ENCODE results near the gene YJEFN3. TPM values are rescaled to one million over a fixed set of nuclear protein-coding genes. Genes with fewer than 3 reads are reported as not detected.

The YJEFN3 gene
- total RNA-seq, 1 experiment from 2014 or later = 16.6 TPM

DNA sequence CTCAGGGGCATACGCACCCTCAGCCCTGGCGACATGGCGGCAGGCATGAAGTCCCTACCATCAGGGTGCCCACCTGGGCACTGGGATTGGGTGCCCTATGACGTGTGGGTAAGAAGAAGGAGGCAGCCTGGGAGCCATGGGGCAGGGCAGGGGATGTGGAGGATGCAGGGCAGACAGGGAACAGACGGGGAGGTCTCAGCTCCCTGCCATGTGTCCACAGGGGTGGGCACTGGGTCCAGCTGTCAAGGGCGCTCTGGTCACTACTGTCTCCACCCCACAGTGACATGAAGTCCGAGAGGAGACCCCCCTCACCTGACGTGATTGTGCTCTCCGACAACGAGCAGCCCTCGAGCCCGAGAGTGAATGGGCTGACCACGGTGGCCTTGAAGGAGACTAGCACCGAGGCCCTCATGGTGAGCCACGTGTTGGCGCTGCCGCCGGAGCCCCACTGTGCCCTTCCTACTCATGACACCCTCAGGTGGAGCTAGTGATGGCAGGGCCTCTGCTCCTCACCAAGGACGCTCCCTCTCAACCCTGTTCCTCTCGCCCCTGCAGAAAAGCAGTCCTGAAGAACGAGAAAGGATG lies 36.6 kb upstream of the YJEFN3 start:
- Histone ChIP-seq H3K23ac (ENCODE audit: insufficient read length, low read depth, low read length) (no peak overlapping the region), H3K56ac (ENCODE audit: insufficient read length, low read depth, low read length) (no peak overlapping the region), H2BK20ac (ENCODE audit: low read depth, low read length, poor library complexity, severe bottlenecking) (no peak overlapping the region), H2BK5ac (ENCODE audit: insufficient read length, low read length) (no peak overlapping the region), H2AFZ (ENCODE audit: low read length) (no peak overlapping the region), H3K4ac (ENCODE audit: low read depth, low read length) (no peak overlapping the region), H2BK12ac (ENCODE audit: insufficient read length, low read depth, low read length) (no peak overlapping the region), H3K9me3 (ENCODE audit: control insufficient read depth, low read depth, low read length) (no peaks in the 10 kb centered on the region), H4K91ac (ENCODE audit: insufficient read length, low read depth, low read length) (no peak overlapping the region), H3K4me2 (ENCODE audit: insufficient read depth, insufficient read length, low read length) (no peak overlapping the region), H4K5ac (ENCODE audit: insufficient read length, low read depth, low read length) (no peak overlapping the region), H2BK120ac (ENCODE audit: low read depth, low read length, poor library complexity, severe bottlenecking) (no peak overlapping the region), H3K23me2 (ENCODE audit: insufficient read length, low read depth, low read length, poor library complexity, severe bottlenecking) (no peaks in the 10 kb centered on the region), H3K79me1 (ENCODE audit: insufficient read depth, low read depth, low read length, poor library complexity, severe bottlenecking) (no peaks in the 10 kb centered on the region), H3K18ac (ENCODE audit: insufficient read length, low read depth, low read length) (no peak overlapping the region), H3K14ac (ENCODE audit: insufficient read depth, low read length) (no peak overlapping the region), H2AK5ac (ENCODE audit: insufficient read length, low read length) (no peak overlapping the region), H3K9ac (ENCODE audit: extremely low read depth, insufficient read length, low read length) (no peak overlapping the region), H2BK15ac (ENCODE audit: low read depth, low read length) (no peak overlapping the region), H3K27me3 (ENCODE audit: insufficient read depth, low read length) (no peaks in the 10 kb centered on the region), H3K27ac (ENCODE audit: insufficient read length, low read depth, low read length) (no peak overlapping the region), H4K20me1 (ENCODE audit: control insufficient read depth, insufficient read depth, insufficient read length) (no peaks in the 10 kb centered on the region), H3T11ph (ENCODE audit: low read length) (no peak overlapping the region), H4K8ac (replicated peaks; ENCODE audit: insufficient read length, low read depth, low read length) (no peak overlapping the region), H3K79me2 (ENCODE audit: insufficient read depth, low read length) (peaks cover 4% of the 10 kb centered on the region; the same call in 1 of the 2 replicates), H3K4me1 (ENCODE audit: insufficient read depth, low read length) (peaks cover 9% of the 10 kb centered on the region; the same call in 1 of the 2 replicates)
- Mint-ChIP-seq H3K27me3 (ENCODE audit: low read depth) (no peaks in the 10 kb centered on the region), H3K36me3 (ENCODE audit: insufficient read depth in 1 of 3, low read depth in 3 of 3) (peaks cover 30 to 61% (median 54%) of the 10 kb centered on the region in 3 experiments; a peak in 6 of 7 replicates), H3K4me1 (peaks cover 33 to 36% of the 10 kb centered on the region in 2 experiments), H3K9me3 (no peaks in the 10 kb centered on the region), H3K4me3 (no peak overlapping the region), H3K27ac (no peak overlapping the region; a peak in 1 of 7 replicates)
- no CpG with 5 or more reads among the region's 21 CpGs for WGBS (ENCODE audit: extremely low coverage, insufficient read length, low lambda C conversion rate)
- TF ChIP-seq, protein P1, sequence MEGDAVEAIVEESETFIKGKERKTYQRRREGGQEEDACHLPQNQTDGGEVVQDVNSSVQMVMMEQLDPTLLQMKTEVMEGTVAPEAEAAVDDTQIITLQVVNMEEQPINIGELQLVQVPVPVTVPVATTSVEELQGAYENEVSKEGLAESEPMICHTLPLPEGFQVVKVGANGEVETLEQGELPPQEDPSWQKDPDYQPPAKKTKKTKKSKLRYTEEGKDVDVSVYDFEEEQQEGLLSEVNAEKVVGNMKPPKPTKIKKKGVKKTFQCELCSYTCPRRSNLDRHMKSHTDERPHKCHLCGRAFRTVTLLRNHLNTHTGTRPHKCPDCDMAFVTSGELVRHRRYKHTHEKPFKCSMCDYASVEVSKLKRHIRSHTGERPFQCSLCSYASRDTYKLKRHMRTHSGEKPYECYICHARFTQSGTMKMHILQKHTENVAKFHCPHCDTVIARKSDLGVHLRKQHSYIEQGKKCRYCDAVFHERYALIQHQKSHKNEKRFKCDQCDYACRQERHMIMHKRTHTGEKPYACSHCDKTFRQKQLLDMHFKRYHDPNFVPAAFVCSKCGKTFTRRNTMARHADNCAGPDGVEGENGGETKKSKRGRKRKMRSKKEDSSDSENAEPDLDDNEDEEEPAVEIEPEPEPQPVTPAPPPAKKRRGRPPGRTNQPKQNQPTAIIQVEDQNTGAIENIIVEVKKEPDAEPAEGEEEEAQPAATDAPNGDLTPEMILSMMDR (conservative IDR thresholded peaks at IDR 0.05) = no peak
- no peak for DNase-seq

All from H9 (cell line).